22Rv1 (cell line): Measurements from ENCODE around the gene RNF227.

ENCODE experiments used
- H3K27ac ChIP-seq: fragments of 450-650 bp; 2 replicates; pipeline ENCODE4 v1.5.1; 2017
- ZFX ChIP-seq: fragments of 450-650 bp; IDR thresholded peaks from 2 replicates; pipeline ENCODE4 v1.6.1; 2017; ENCODE audit warnings: antibody characterized with exemption, borderline replicate concordance
- TF ChIP-seq, protein P1 (sequence below): fragments of 450-650 bp; IDR thresholded peaks from 2 replicates; pipeline ENCODE4 v1.5.1; 2017; ENCODE audit warnings: mild to moderate bottlenecking

RNF227 gene

DNA sequence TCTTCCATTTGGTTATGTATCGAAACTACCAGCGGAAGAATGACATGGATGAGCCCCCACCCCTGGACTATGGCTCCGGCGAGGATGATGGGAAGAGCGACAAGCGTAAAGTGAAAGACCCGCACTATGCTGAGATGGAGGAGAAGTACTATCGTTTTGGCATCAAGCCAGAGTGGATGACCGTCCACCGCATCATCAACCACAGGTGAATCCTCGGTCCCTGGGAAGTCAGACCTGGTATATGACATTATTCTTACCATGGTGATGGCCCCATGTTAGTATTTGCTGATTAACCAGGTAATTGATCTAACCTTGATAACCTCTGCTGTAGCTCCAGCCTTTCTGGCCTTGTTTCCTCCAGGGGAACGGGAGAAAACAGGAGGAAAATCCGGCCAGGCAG lies 19.0 kb downstream of the RNF227 start:
- H3K27ac ChIP-seq: no peak overlapping the region
- TF ChIP-seq, protein P1, sequence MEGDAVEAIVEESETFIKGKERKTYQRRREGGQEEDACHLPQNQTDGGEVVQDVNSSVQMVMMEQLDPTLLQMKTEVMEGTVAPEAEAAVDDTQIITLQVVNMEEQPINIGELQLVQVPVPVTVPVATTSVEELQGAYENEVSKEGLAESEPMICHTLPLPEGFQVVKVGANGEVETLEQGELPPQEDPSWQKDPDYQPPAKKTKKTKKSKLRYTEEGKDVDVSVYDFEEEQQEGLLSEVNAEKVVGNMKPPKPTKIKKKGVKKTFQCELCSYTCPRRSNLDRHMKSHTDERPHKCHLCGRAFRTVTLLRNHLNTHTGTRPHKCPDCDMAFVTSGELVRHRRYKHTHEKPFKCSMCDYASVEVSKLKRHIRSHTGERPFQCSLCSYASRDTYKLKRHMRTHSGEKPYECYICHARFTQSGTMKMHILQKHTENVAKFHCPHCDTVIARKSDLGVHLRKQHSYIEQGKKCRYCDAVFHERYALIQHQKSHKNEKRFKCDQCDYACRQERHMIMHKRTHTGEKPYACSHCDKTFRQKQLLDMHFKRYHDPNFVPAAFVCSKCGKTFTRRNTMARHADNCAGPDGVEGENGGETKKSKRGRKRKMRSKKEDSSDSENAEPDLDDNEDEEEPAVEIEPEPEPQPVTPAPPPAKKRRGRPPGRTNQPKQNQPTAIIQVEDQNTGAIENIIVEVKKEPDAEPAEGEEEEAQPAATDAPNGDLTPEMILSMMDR: no peak
- TF ChIP-seq ZFX: no peak

DNA sequence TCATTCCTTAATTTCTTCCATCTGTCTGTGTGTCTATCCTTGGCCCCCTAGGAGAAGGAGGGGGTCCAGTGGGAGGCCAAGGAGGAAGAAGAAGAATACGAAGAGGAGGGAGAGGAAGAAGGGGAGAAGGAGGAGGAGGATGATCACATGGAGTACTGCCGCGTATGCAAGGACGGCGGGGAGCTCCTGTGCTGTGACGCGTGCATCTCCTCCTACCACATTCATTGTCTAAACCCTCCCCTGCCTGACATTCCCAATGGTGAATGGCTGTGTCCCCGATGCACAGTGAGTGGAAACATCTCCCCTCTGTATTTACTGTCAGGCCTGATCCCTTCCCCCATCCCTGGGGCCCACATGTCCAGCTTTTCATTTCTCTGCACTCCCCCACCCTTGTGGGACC lies 21.2 kb downstream of the RNF227 start:
- no peak overlapping the region for H3K27ac ChIP-seq
- TF ChIP-seq, protein P1: no peak
- no peak for TF ChIP-seq ZFX

DNA sequence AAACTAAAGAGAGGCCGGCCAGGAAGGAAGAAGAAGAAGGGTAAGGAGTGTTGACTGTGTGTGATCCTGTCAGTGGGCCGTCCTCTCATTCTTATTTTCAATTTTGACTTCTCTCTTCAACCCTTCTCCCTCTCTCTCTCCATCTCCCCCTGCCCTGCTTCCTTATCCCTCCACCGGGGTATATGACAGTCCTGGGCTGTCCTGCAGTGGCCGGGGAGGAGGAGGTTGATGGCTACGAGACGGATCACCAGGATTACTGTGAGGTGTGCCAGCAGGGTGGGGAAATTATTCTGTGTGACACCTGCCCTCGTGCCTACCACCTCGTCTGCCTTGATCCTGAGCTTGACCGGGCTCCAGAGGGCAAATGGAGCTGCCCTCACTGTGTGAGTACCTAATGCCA lies 21.9 kb downstream of the RNF227 start:
- no peak overlapping the region for H3K27ac ChIP-seq

DNA sequence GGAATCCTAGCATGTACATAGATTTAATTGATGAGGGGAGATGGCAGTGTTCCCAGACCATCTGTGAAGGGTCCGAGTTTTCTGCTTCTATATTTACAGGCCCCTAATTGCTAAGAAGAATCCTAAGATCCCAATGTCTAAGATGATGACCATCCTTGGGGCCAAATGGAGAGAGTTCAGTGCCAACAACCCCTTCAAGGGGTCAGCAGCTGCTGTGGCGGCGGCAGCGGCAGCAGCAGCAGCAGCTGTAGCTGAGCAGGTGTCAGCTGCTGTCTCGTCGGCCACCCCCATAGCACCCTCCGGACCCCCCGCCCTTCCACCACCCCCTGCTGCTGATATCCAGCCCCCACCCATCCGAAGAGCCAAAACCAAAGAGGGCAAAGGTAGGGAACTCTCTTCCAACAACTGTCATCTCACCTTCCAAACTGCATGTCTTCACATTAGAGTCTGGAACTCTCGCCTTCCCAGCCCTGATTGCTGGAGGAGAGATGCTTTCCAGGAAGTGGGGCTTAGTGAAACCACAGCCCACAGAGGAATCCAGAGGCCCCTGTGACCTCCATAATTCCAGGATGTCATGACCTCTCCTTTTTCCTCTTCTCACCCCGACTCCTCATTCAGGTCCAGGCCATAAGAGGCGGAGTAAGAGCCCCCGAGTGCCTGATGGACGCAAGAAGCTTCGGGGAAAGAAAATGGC lies 22.8 kb downstream of the RNF227 start:
- H3K27ac ChIP-seq: no peak overlapping the region
- TF ChIP-seq, protein P1: no peak
- no peak for TF ChIP-seq ZFX

More for the DNA sequence above, 21.9 kb downstream of the RNF227 start:
- TF ChIP-seq, protein P1: no peak
- no peak for TF ChIP-seq ZFX

DNA sequence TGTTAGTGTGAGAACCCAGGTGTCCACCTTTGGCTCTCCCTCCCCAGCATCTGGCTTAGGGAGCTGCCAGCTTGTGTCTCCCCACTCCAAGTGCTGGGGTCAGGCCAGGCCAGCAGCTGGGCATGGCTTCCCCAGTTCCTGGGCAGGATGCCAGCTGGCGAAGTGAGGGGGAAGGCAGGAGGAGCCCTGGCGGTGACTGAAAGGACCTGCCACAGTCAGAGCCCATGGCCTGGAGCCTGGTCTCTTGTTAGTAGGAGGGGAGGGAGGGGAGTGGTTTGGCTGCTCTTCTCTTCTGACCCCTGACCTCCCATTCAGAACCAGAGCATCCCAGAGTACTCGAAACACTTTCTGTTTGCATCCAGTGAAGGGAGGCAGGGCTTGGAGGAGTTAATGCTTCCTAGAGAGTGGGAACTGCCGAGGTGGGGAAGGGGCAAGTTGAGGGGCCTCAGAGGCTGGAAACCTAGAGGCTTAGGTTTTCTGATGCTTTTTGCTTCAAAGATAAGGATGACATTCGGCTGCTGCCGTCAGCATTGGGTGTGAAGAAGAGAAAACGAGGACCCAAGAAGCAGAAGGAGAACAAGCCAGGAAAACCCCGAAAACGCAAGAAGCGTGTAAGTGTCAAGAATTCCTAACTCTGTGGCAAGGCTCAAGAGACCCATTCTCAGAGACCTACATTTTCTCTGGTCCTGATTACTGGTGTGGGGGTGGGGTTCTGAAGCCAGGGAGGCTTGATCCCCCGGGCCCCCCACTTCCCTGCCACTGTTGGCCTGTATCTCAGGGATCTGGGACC lies 26.7 kb downstream of the RNF227 start:
- peak overlapping the region; percentile 100 for H3K27ac ChIP-seq
- TF ChIP-seq, protein P1: peak; percentile 43
- TF ChIP-seq ZFX: no peak

DNA sequence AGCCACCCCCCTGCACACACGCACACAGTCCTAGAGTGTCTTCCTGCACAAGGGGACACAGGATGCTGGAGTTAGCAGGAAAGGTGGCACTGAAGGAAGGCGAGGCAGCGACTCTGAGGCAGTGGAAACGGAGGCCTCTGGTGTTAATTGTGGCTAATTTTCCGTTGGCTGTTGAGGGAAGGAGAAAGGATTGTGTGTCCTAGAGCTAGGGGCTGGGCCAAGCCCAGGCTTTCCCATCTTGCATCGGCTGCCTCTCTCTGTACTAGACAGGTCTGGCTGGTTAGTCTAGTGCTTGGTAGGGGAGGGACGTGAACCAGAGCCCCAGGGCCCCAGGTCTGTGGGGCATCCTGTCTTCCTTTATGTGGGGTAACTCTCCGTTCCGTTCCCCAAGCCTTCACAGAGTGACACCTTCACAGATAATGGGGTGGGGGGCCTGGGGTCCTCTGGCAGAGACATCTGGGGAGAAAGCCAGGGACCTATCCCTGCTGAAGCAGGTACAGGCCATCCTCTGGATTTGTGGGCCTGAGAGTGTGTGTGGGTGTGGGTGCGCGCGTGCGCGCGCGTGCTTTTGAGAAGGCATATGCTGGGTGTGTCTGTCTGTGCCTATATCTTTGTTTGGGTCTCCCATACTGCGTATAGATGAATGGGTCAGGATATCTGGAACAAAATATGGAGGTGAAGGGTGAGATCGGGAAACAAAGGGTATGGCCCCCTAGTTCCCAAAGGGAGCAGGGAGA lies 27.7 kb downstream of the RNF227 start, which contains the start of gene CHD3:
TSS of gene CHD3 (plus strand) at position 606 of the 737 bp plus-strand sequence. CDS start 212 bp downstream, outside the sequence.
- H3K27ac ChIP-seq: peak within 1 kb of the TSS; percentile 100
- no peak for TF ChIP-seq ZFX
- TF ChIP-seq, protein P1: no peak
